ENCODE measurements around the gene C1orf53. TPM values are rescaled to one million over a fixed set of nuclear protein-coding genes. Genes with fewer than 3 reads are reported as not detected.
"Not testable (repeated sequence)": the region's sequence is repeated elsewhere in the genome, so short reads cannot be mapped to it uniquely, and the experiment has no call there.

The C1orf53 gene
- total and polyA plus RNA-seq, 4 donors: 2.1 to 4.6 (median 2.7) TPM

DNA sequence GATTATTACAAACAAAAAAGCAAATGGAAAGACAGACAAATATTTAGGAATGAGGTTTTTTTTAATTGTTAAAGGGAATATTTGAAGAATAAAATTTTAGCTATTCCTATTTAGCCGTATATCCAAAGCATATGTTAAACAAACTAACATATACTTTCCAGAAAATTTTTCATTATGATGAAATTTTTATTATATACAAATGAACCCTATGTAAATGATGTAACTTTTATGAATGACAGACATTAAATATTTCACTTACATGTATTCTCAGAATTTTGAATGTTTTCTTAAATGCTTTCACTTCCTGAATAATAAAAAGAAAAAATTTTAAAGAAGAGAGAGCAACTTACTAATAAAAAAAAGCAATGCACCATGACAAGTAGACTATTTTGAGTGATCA, 30.6 kb downstream of the C1orf53 start:
- H3K36me3 ChIP-seq (ENCODE audit: control insufficient read depth, insufficient read depth, low read length): no peaks in the 10 kb centered on the region
- H3K27me3 ChIP-seq (ENCODE audit: control insufficient read depth, insufficient read depth, low read length): peaks cover 9% of the 10 kb centered on the region
- no peaks in the 10 kb centered on the region for H3K9me3 ChIP-seq (ENCODE audit: control insufficient read depth, insufficient read depth, low read length)
- no peak overlapping the region for H3K27ac ChIP-seq (ENCODE audit: low read depth, low read length)
- DNase-seq (ENCODE audit: low read depth in 4 of 6, low spot score in 6 of 6): no peak
- H3K4me3 ChIP-seq (ENCODE audit: low read depth, low read length): no peak overlapping the region
- peaks cover 3% of the 10 kb centered on the region for H3K4me1 ChIP-seq (ENCODE audit: control insufficient read depth, insufficient read depth, low read length)
- WGBS (ENCODE audit: insufficient coverage): no CpG with 5 or more reads among the region's 1 CpG

DNA sequence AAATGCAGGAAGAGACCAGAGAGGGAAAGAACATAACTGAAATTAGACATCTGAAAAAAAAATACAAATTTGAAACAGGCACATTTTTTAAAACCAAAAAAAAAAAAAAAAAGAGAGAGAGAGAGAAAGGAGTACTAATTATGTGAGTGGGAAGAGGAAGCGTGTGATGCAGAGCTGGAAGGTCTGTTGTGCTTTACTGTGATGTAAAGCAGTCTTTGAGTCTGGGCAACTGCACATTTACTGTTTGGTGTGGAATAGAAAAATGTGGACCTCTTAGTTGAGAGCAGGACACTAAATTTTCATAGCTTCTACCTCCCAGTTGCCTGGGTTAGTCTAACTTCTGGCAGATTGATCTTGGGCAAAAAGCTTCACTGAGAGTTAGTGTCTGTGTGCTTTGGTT, 31.2 kb downstream of the C1orf53 start:
- Histone ChIP-seq H3K27ac (ENCODE audit: low read depth, low read length) (no peak overlapping the region), H3K9me3 (ENCODE audit: control insufficient read depth, insufficient read depth, low read length) (no peaks in the 10 kb centered on the region), H3K4me3 (ENCODE audit: low read depth, low read length) (no peak overlapping the region), H3K36me3 (ENCODE audit: control insufficient read depth, insufficient read depth, low read length) (no peaks in the 10 kb centered on the region), H3K27me3 (ENCODE audit: control insufficient read depth, insufficient read depth, low read length) (peaks cover 4% of the 10 kb centered on the region), H3K4me1 (ENCODE audit: control insufficient read depth, insufficient read depth, low read length) (peaks cover 3% of the 10 kb centered on the region)
- no peak for DNase-seq (ENCODE audit: low read depth in 4 of 6, low spot score in 6 of 6)
- 63% methylated on average over 1 of the region's 1 CpG for WGBS (ENCODE audit: insufficient coverage)

DNA sequence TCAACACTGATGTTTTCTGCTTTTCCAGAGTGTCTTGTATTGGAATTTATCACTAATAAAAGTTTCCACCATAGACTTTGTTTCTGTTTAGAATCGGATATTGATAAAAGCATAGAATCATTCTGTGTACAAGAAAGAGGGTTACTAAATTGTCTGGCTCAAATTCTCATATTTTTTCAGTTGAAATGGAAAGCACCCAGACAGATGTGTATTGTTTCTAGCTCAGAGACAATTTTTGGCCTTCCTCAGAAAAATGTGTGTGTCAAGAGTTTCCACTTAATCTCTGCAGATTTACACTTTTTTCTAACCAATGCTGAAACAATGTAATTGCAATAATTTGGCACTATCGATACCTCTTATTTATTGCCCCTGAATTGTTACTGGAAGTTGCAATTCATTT, 35.0 kb downstream of the C1orf53 start:
- H3K36me3 ChIP-seq (ENCODE audit: control insufficient read depth, insufficient read depth, low read length): no peaks in the 10 kb centered on the region
- WGBS (ENCODE audit: insufficient coverage): no CpG with 5 or more reads among the region's 2 CpGs
- H3K27ac ChIP-seq (ENCODE audit: low read depth, low read length): no peak overlapping the region
- H3K9me3 ChIP-seq (ENCODE audit: control insufficient read depth, insufficient read depth, low read length): no peaks in the 10 kb centered on the region
- no peaks in the 10 kb centered on the region for H3K27me3 ChIP-seq (ENCODE audit: control insufficient read depth, insufficient read depth, low read length)
- no peak overlapping the region for H3K4me3 ChIP-seq (ENCODE audit: low read depth, low read length)
- H3K4me1 ChIP-seq (ENCODE audit: control insufficient read depth, insufficient read depth, low read length): no peaks in the 10 kb centered on the region
- no peak for DNase-seq (ENCODE audit: low read depth in 4 of 6, low spot score in 6 of 6)

DNA sequence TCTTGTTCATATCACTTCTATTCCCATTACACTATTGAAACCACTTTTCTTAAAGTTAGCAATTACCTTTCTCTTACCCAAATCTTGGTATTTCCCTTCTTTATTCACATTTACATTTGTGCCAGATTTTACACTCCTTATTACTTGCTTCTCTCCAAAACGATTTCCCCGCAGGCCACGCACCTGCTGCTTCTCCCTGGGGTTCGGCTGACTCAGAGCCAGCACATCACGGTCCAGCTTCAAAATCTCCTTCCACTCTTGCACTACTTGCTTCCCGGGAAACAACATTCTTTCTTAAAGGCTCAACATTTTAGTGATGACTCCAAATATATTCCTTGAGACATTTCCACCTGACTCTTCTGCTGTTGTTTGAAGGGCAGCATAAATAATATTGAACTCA, 35.5 kb downstream of the C1orf53 start:
- WGBS (ENCODE audit: insufficient coverage): 78% methylated on average over 5 of the region's 6 CpGs
- Histone ChIP-seq H3K27me3 (ENCODE audit: control insufficient read depth, insufficient read depth, low read length) (no peaks in the 10 kb centered on the region), H3K27ac (ENCODE audit: low read depth, low read length) (no peak overlapping the region)

DNA sequence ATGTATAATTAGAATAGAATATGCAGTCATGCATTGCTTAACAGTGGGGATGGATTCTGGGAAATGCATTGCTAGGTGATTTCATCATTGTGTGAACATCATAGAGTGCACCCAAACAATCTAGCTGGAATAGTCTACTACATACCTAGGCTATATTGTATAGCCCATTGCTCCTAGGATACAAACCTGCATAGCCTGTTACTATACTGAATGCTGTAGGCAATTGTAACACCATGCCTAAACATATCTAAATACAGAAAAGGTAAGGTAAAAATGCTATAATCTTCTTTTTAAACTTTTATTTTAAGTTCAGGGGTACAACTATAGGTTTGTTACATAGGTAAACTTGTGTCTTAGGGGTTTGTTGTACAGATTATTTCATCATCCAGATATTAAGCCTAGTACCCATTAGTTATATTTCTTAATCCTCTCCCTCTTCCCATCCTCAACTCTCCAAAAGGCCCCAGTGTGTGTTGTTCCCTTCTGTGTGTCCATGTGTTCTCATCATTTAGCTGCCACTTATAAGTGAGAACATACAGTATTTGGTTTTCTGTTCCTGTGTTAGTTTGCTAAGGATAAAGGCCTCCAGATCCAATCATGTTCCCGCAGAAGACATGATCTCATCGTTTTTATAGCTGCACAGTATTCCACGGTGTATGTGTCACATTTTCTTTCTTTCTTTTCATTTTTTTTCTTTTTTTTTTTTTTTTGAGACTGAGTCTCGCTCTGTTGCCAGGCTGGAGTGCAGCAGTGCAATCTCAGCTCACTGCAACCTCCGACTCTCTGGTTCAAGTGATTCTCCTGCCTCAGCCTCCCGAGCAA, 36.9 kb downstream of the C1orf53 start:
- 82% methylated on average over 4 of the region's 6 CpGs for WGBS (ENCODE audit: insufficient coverage)
- H3K4me1 ChIP-seq (ENCODE audit: control insufficient read depth, insufficient read depth, low read length); H3K27ac ChIP-seq (ENCODE audit: low read depth, low read length); H3K36me3 ChIP-seq (ENCODE audit: control insufficient read depth, insufficient read depth, low read length); H3K9me3 ChIP-seq (ENCODE audit: control insufficient read depth, insufficient read depth, low read length); H3K4me3 ChIP-seq (ENCODE audit: low read depth, low read length); H3K27me3 ChIP-seq (ENCODE audit: control insufficient read depth, insufficient read depth, low read length); DNase-seq (ENCODE audit: low read depth in 4 of 6, low spot score in 6 of 6): not testable (repeated sequence)

More for the DNA sequence above, 35.5 kb downstream of the C1orf53 start:
- Histone ChIP-seq H3K4me1 (ENCODE audit: control insufficient read depth, insufficient read depth, low read length) (no peaks in the 10 kb centered on the region), H3K36me3 (ENCODE audit: control insufficient read depth, insufficient read depth, low read length) (no peaks in the 10 kb centered on the region), H3K9me3 (ENCODE audit: control insufficient read depth, insufficient read depth, low read length) (no peaks in the 10 kb centered on the region), H3K4me3 (ENCODE audit: low read depth, low read length) (no peak overlapping the region)
- no peak for DNase-seq (ENCODE audit: low read depth in 4 of 6, low spot score in 6 of 6)

DNA sequence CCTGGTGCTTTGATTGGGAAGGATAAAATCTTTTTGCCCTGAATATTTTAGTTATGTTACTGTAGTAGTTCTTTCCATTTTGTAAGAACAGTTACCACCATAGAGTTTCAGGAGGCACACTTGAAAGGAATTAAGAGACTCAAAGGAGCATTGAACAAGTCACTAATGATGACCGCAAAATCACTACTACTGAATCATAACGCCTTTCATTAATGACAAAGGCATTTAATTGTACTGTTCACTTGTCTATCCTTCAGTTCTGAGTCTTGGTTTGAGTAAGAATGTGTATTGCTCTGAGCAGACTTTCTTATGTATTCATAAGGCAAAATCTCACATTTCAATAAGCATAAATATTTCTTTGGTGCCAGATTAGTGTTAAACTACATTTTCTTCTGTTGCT, 39.6 kb downstream of the C1orf53 start:
- Histone ChIP-seq H3K36me3 (ENCODE audit: control insufficient read depth, insufficient read depth, low read length) (no peaks in the 10 kb centered on the region), H3K27ac (ENCODE audit: low read depth, low read length) (no peak overlapping the region), H3K27me3 (ENCODE audit: control insufficient read depth, insufficient read depth, low read length) (no peaks in the 10 kb centered on the region), H3K4me3 (ENCODE audit: low read depth, low read length) (no peak overlapping the region), H3K4me1 (ENCODE audit: control insufficient read depth, insufficient read depth, low read length) (no peaks in the 10 kb centered on the region), H3K9me3 (ENCODE audit: control insufficient read depth, insufficient read depth, low read length) (no peaks in the 10 kb centered on the region)
- no peak for DNase-seq (ENCODE audit: low read depth in 4 of 6, low spot score in 6 of 6)
- no CpG with 5 or more reads among the region's 2 CpGs for WGBS (ENCODE audit: insufficient coverage)

DNA sequence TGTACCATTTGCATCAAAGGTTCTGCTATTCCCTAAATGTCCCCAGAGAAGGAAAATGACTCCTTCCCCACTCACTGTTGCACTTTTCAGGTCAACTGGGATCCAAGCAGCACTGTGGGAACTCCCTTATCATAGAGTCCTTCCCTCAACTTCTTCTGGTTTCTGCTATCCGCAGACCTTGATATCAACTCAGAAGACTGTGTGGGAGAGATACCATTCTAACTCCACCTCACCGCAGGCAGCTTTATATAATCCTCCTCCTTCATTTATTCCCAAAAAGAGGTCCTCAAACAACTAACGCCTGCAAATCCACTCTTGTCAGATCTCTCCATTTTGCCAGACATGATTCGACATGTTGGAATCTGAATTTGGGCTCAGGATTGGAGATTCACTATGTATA, 42.1 kb downstream of the C1orf53 start:
- H3K27me3 ChIP-seq (ENCODE audit: control insufficient read depth, insufficient read depth, low read length): no peaks in the 10 kb centered on the region
- no peaks in the 10 kb centered on the region for H3K36me3 ChIP-seq (ENCODE audit: control insufficient read depth, insufficient read depth, low read length)
- no peaks in the 10 kb centered on the region for H3K9me3 ChIP-seq (ENCODE audit: control insufficient read depth, insufficient read depth, low read length)
- H3K4me1 ChIP-seq (ENCODE audit: control insufficient read depth, insufficient read depth, low read length): no peaks in the 10 kb centered on the region
- no peak for DNase-seq (ENCODE audit: low read depth in 4 of 6, low spot score in 6 of 6)
- no peak overlapping the region for H3K27ac ChIP-seq (ENCODE audit: low read depth, low read length)
- WGBS (ENCODE audit: insufficient coverage): no CpG with 5 or more reads among the region's 4 CpGs
- no peak overlapping the region for H3K4me3 ChIP-seq (ENCODE audit: low read depth, low read length)

DNA sequence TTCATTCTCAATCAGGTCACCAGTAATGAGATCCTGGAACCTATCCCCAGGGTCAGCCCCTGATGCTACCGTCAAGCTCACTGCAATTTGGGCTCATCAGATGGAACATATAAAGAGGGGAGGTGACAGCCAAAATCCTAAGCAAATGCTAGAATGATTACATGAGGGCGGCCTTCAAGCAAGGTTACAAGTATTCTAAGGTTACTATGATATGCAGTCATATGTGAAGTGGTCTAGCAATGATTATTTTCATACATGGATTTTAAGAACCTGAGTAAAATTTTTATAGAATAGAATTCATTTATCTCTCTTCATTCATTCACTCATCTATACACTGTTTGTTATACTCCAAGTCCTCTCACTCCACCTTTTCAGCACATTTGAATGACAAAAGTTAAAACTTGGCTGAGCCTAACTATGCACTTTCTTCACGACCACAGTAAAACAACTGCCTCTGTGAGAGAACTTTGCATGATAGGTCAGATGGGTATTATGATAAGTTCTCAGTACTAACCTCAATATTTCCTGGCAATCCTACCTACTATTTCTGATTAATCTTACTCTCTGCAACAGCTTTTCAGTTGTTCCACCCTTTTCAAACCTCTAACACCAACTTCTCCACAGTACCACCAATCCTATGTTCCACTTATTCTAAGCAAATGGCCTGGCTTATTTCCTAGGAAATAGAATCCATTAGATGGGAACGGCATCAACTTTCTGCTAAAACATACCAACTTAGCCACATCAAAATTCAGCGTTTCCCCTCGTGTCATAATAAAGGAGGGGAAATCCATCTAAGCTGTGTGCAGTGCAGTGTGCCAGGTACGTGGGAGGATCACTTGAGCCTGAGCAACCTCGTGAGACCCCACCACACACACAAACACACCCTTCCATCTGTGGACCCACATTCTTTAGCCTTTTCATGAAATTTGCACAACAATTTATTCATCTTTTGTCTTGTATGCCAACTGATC, 46.8 kb downstream of the C1orf53 start:
- 100% methylated on average over 3 of the region's 8 CpGs for WGBS (ENCODE audit: insufficient coverage)
- H3K27ac ChIP-seq (ENCODE audit: low read depth, low read length): no peak overlapping the region

DNA sequence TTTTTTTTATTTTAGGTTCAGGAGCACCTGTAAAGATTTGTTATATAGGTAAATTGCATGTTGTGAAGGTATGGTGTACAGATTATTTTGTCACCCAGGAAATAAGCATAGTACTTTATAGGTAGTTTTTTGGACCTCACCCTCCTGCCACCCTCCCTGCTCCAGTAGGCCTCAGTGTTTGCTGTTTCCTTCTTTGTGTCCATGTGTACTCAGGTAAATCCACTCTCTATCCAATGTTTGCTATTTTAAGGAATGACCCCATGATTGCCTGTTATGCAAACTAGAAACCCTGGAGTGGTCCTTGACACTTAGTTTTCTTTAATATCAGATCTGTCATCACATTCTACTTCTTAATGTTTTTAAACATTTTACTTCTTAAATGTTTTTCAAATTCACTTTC, 48.7 kb downstream of the C1orf53 start:
- Histone ChIP-seq H3K27ac (ENCODE audit: low read depth, low read length) (no peak overlapping the region), H3K27me3 (ENCODE audit: control insufficient read depth, insufficient read depth, low read length) (no peaks in the 10 kb centered on the region), H3K36me3 (ENCODE audit: control insufficient read depth, insufficient read depth, low read length) (no peaks in the 10 kb centered on the region), H3K9me3 (ENCODE audit: control insufficient read depth, insufficient read depth, low read length) (no peaks in the 10 kb centered on the region), H3K4me3 (ENCODE audit: low read depth, low read length) (no peak overlapping the region), H3K4me1 (ENCODE audit: control insufficient read depth, insufficient read depth, low read length) (no peaks in the 10 kb centered on the region)
- DNase-seq (ENCODE audit: low read depth in 4 of 6, low spot score in 6 of 6): no peak

More for the DNA sequence above, 46.8 kb downstream of the C1orf53 start:
- H3K4me3 ChIP-seq (ENCODE audit: low read depth, low read length): no peak overlapping the region
- no peaks in the 10 kb centered on the region for H3K4me1 ChIP-seq (ENCODE audit: control insufficient read depth, insufficient read depth, low read length)
- no peaks in the 10 kb centered on the region for H3K36me3 ChIP-seq (ENCODE audit: control insufficient read depth, insufficient read depth, low read length)
- no peaks in the 10 kb centered on the region for H3K9me3 ChIP-seq (ENCODE audit: control insufficient read depth, insufficient read depth, low read length)
- H3K27me3 ChIP-seq (ENCODE audit: control insufficient read depth, insufficient read depth, low read length): no peaks in the 10 kb centered on the region
- no peak for DNase-seq (ENCODE audit: low read depth in 4 of 6, low spot score in 6 of 6)
